HG03135 (cell line): ENCODE measurements around the gene VAV2.

Experiments
- ATAC-seq: cut with Tn5 transposase; IDR thresholded peaks from one replicate; pipeline ENCODE4 v1.9.1; 2021; ENCODE audit warnings: mild to moderate bottlenecking, moderate library complexity; ENCODE audit not compliant: unreplicated experiment

VAV2 gene

DNA sequence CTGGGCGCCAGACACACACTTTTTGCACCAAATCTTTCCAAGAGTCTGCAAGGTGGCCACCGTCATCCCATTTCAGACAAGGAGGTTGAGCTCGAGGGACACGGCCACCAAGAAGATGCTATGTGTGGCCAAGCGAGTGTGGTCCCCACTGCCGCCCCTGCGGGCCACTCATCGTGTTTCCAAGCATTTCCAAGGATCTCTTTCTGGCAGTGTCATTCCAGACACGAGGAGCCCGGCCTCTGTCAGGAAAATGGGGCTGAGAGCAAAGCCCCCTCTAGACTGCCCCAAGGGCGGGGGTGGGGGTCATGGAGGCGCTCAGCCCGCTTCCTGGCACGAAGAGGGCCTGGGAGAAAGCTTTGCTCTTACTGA is 10.6 kb downstream of the VAV2 start:
- no peak for ATAC-seq

DNA sequence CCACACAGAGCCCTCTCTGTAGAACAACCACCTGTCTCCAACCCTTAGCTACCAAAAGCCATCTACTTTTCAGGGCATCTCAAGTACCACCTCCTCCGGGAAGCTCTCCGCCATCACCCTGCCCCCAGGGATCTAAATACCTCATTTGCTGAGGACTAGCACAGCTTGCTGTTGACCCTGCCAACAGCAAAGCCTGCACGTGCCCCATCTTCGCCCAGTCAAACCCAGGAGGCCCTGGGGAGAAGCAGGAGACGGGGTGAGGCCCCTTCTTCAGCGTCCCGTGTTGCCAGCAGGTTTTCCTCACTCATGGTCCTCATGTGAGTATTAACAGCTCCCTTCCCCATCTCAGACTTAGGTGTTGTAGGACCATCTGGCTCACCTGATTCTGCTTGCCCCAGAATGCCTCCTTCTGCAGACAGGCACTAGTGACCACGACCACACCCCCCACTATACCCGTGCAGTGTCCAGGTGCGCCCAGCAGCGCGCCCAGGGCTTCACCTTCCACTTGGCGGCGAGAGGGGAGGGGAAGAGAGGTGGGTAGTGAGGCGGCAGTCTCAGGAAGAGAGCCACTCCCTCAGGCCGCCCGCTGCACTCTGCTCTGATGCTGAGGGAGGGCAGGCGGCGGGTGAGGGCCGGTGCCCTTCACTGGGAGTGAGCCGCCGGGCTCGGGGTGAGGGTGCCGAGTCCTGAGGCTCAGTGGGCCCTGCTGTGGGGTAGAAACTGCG is 11.1 kb downstream of the VAV2 start:
- no peak for ATAC-seq

DNA sequence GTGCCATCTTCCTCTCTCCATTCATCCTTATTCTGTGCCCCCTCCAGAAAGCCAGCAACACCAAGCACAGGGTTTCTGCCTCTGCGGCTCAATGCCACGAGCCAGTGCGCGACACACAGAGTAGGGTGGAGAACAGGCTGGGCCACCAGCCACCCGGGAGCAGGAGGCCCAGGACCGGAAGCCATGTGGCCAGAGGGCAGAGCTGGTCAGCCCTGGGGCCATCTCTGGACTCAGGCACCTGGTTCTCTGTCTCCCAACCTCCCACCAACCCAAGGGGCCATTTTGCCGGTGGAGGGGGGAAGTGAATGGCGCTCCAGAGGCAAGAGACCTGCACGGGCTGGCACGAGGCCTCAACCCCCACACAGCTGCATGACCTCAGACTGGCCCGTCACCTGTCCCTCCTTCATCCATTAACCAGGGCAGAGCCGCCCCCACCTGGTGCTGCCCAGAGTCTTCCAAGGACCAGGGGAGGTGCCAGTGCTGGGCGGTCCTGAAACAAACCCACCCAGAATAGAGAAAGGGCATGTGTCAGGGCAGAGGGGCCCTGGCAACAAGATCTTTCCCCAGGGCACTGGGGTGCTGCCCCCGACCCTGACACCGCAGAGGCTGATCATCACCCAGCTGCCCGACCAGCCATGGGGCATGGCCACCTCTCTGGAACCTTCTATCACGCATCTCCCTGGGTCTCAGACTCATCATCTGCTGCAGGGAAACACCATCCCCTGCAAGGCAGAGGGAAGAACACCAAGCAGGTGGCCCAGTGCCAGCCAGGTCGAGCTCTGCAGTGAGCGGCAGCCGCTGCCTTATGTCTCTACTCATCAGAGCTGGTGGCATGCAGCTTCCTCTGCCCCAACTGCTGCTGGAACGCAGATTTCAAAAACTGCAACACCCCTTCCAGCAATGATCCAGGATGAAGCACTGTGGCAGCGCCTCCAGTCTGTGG is 11.9 kb downstream of the VAV2 start:
- ATAC-seq = no peak

DNA sequence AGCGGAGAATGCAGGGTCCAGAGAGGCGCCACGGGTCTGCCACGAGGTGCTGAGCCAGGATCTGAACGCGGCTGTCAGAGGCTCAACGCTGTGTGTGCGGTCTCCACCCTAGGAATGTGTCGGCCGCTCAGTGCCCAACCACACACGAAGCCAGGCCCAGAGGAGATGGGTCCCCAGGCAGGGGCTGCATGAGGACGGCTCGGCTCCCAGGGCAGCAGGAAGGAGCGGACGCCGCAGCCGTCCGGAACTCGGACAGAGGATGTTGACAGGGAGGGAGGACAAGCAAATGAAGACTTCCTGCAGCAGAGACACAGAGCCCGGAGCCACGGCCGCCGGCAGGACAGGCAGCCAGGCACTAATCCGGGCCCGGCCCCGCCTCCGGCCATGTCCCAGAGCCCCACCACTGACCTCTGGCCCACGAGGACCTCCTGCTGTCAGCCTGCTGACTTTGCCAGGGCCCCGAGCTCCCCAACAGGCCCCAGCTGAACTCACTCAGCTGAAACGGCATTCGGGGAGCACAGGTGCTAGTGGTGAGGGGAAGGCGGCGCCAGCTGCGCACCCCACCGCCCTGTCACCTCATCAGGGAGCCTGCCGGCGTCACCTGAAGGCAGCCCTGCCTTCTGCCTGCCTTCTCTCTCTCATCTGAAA is 12.7 kb downstream of the VAV2 start:
- no peak for ATAC-seq

DNA sequence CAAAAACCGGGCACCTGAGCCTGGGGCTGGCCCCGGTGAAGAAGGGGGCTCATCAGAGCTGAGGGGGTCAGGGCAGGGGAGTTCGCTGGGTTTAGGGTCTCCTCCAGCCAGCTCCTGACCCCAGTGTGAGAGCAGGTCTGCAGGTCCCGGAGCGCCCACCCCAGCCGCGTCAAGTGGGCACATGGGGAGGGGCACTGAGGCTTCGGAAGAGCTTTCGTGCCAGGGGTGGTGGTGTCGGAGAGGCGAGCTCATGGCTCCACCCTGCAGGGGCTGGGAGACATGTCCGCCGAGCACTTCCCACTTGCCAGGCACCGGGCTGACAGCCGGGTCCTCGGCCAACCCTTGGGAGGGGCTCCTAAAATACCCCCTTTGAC is 13.2 kb downstream of the VAV2 start:
- ATAC-seq = no peak

DNA sequence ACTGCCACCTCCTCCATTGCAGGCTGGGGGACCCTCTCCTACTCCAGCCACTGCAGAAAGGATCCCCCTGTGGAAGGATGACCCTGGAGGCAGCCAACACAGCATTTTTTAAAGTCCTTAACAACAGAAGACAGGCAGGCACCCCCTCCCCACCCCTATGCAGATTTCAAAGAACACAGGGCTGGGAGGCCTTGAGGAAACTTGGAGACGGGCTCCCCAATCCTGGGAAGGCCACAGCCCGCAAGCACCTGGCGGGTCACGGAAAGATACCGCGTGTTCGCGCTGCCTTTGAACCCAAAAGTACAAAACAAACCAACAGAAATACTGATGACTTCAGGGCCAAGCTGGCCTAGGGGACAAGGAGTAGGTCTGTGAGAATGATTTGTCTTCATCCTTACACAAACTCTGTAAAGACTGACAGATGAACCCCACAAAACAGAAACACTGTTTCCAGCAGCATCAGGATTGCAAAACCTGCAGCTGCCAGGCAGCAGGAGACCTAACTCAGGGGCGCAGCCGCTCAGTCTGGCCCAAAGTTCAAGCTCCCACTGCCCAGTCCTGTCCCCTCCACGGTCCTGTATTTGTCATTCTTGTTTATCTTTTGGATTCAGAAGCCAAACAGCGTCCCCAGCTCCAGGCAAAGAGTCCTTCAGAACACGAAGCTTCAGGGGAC is 13.8 kb downstream of the VAV2 start:
- ATAC-seq = no peak

DNA sequence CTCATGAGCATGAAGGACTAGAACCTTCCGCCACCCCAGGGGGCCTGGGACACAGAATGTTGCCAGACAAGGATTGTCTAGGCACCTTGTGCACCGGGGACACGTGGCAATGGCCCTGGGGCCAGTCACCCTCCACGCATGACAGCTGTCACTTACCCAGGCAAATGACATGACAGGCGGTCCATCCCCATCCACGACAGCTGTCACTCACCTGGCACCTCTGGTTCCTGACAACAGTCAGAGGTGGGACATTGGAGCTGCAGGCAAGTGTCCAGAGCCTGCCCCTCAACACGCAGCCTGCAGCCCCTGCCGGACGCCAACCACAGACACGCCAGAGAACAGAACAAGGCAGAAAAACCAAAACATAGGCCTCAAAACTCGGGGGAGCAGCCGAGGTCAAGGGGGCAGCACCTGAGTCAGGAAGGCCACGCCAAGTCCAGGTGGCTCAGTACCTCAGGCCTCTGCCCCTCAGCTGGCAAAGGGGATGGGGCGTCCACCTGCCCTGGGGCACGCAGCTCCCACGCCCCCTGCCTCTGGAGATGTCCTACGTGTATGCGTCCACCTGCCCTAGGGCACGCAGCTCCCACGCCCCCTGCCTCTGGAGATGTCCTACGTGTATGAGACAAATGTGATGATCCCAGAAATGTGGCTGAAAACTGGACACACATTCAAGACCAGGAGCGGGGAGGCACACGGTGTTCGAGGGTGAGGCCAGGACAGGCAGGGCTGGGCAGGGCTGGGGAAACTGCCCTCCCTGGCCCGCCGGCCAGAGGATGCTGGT is 14.5 kb downstream of the VAV2 start:
- no peak for ATAC-seq

DNA sequence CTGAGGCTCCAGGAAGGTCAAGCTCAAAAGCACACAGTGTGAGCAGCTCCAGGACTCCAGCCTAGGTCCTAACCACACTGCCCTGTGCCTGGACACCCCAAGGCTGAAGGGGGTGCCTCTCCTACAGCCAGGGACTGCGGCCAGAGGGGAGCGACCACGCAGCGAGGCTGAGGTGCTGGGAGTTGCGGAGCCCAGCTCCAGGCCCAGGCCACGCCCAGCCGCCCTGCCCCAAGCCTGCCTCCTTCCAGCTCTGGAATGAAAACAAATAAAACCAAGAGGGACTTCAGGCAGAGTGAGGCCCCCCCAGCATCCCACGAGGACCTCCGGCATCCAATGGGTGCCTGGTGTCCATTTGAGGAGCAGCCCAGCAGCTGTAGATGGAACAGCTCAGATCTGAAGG is 15.2 kb downstream of the VAV2 start:
- ATAC-seq = no peak

DNA sequence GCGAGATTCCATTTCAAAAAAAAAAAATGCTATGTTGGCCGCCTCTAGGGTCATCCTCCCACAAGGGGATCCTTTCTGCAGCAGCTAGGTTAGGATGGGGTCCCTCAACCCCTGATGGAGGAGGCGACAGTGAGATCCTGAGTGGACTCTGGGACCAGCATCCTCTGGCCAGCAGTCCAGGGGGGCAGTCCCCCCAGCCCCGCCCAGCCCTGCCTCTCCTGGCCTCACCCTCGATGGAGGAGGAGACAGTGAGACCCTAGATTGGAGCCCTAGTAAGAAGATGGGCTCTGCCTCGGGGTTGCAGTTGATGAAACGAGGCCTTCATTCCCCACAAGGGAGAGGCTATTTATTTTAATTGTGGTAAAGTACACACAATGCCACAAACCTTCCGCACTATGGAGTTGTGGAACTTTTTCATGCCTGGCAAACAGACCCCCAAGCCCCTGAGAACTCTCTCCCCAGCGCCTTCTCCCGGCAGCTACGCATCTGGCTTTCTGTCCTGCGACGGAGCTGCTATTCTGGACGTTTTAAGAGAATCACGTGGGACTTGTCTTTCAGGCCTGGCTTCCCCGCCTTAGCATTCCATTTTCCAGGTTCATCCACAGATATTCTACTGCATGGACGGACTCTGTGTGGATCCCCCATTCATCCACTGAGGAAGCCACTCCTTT is 15.8 kb downstream of the VAV2 start:
- ATAC-seq = no peak

DNA sequence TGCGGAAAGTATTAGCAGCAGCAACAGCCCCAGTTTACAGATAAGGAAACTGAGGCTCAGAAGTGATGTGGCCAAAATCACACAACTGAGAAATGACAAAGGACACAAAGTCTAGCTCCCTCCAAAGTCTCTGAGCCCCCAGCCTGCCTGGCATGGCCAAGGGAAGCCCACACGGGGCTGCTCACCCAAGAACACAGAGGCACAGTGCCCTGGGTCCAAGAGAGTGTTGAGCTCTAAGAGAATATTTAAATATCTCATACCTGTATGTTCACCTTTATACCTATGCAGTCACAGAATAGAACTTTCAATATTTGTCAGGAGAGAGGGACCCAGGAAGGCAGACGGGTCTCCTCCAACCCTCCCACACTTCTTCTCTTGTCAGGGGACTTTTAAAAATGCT is 16.6 kb downstream of the VAV2 start:
- no peak for ATAC-seq

DNA sequence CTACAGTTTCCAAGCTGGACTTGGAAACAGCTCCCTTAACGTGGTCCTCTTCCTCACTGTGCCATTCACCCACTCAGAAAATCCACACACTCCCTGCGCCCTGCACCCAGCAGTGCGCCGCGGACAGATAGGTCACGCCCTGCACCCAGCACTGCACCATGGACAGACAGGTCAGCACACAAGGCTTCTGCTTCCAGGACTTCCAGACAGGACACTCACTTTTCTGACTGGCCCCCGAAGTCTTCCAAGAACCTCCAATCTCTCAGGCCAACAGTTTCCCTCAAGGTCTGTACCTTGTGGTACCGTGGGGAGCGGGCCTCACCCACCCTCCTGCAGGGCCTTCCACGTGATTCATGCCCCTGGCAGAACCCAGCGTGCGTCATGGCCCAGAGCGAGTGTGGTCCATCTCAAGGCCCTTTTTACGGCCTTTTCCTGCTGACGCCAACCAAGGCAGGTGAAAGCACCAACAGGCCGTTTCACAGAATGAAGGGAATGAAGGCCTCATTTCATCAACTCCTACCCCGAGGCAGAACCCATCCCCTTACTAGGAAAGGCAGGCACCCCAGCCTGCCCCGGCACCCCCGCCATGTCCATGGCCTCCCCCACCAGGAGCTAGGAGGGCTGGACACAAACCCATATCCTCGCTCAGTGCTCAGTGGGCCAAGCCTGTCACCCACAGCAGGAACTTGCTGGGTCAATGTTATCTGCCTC is 17.3 kb downstream of the VAV2 start:
- ATAC-seq = no peak

DNA sequence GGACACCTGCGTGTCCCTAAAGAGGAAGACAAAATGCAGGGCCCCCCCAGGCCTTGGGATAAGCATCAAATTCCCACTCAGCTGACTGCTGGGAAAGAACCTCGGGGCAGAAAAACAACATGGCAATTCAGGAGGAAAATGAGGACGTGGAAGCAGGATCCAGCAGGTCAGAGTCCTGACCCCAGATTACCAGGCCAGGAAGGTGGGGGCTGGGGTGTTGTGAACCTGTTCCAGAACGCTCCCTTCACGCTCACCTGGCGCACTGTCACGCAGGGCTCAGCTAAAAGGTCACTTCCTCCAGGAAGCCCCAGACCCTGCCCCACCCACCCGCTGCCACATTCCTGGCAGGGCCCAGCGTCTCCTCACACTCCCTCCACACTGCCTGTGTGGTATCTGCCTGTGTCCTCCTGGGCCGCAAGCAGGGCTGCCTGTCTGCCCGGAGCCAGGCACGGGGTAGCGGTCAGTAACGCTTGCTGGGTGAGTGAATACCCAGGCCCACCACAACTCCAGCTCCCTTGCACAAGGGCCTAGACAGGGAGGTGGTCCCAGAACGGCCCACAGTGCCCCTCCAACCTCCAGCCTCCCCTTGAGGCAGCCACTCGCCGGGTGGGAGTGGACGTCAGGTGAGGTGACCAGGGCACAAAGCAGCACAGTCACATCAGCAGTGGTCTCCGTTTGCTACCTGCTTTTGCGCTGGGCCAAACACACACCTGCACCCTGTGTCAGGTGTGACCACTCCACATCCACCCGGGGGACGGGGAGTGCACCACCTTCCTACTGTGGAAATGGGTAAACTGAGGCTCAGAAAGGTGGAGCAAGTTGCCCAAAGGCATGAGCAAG is 18.1 kb downstream of the VAV2 start:
- no peak for ATAC-seq

DNA sequence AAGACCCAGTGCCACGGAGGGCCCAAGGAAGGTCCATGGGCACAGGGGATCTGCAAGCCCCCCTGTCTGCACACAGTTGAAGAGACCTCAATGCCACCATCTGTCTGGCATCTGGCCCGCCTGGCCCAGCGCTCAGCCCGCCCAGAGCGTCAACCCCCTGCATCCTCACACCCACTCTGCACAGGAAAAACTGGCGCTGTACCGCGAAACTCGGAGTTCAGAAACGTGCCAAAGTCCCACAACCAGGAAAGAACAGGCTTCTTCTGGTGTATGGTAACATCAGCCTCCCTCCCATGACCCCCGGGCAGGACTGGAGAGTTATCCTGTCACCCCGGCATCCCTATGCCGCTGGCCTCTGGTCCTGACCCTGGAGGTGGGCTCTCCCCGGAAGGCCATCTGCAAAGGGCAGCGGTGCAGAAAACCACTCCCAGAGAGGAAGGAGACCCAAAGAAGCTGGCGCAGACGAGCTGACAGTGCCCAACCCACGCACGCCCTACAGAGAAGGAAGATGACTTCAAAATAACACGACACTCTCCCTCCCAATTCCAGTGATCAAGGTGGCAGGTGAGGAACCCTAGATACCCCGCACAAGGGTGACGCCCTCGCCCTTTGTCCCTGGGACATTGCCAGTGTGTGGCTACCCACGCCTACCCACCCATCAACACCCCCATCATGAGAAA is 18.9 kb downstream of the VAV2 start:
- no peak for ATAC-seq

DNA sequence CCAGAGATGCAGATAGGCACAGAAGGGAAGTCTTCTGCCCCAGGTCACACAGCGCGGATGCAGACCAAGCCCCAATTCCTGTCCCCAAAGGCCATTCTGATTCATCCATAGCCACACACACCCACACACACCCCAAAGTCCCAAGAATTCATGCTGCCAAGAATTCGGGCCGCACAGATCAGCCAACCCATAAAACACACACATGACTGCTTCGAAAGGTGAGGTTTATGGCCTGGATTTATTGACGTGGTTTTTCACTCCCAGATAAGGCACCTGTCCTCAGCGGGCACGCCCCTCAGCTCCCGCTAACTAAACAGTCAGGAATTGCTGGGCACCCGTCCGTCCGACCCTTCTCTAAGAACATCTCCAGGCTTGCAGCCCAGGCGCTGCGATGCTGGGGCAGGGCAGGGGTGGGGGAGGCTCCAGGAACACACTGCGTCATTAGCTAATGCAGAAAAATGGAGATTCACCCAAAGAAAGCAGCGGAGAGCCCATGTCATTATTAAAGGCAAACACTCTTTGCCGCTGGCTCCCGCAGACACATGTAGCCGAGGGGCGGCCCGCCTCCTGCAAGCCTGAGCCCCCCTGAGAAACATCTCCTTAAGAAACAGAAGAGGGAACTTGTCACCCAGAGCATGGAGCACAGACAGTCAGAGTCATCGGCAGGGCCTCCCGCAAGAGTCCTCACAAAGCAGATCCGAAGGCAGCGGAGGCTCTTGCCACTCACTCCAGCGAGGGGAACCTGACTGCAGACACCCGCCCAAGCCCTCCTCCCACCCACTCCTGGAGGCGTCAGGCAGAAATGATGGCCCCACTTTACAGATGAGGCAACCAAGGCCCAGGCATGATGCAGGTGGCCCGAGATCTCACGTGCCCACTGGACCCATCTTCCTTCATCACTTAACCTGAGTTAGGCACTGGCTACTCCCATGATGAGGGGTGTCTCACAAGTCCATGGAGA is 19.9 kb downstream of the VAV2 start:
- no peak for ATAC-seq

DNA sequence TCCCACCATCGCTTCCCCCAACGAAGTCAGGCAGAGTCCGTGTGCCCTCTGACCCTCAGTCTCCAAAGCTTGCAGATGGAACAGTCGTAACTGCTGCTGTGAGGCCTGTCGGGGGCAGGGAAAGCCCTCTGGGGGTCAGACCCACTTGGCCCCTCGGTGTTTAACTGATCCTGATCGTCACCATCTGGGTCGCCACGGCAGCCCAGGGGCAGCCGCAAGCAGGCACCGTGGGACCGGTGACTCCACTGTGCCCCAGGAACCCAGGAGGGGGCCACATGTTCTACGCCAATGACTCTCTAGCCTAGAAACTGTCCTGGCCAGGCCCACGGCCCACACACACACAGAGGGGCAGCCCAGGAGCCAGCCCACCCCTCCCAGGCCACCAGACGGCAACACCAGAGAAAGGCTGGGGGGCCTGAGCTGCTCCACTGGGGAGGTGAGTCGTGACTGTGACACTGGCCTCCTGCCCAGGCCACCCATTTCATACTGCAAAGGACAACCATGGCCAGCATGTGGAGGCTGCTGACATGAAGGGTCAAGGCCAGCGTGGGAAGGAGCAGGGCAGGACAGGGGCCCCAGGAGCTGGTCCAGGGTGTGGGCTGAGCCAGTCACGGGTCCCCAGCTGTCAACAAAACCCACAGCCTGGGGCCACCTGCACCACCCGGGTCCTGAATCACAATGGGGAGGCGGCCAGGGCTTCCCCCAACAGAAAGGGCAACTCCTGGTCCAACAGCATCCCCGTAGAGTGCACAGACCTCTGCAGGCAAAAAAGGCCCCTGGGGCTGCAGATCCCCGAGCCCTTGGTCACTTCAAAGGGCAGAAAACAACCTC is 20.8 kb downstream of the VAV2 start:
- no peak for ATAC-seq

DNA sequence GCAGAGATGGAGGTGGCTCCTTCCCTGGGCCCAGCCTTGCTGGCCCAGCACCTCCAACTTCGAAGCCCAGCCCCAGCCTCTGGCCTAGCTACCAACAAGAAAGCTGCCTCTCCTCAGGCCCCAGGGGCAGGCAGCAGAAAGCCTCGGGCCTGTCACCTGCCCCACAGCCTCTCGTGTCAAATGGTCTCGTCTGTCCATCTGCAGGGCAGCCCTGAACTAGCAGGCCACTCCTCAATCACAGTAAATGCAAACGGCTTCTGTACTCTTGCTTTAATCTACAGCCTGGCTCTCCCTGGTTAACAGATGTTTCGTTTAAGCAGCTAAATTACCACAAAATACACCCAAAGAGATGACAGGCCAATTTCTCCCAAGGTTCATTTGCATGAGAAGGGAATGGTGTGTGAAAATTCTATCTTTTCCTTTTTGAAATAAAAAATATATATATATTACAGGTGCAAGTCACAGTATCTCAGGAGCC is 21.5 kb downstream of the VAV2 start:
- no peak for ATAC-seq
